NCI-H69 (cell line): ENCODE measurements around the gene C1orf122.

Experiments
- DNase-seq: peaks from one replicate; lab custom pipeline; 2025; lab: John Stamatoyannopoulos, UW

C1orf122 gene

DNA sequence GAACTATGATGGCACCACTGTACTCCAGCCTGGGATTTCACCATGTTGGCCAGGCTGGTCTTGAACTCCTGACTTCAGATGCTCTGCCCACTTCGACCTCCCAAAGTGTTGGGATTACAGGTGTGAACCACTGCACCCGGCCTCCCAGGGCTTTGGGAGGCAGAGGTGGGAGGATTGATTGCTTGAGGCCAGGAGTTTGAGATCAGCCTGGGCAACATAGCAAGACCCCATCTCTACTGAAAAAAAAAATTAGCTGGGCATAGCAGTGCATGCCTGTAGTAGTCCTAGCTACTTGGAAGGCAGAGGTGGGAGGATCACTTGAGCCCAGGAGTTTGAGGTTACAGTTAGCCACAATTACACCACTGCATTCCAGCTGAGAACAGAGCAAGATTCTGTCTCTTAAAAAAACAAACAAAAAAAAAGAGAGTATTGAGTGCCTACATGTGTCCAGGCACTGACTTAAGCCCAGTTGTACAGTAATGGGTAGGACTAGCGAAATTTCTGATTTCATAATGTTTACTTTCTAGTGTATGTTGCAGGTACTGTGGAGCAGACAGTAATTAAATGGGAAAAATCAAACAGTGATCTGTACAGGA, 9.7 kb upstream of the C1orf122 start:
- no peak for DNase-seq

DNA sequence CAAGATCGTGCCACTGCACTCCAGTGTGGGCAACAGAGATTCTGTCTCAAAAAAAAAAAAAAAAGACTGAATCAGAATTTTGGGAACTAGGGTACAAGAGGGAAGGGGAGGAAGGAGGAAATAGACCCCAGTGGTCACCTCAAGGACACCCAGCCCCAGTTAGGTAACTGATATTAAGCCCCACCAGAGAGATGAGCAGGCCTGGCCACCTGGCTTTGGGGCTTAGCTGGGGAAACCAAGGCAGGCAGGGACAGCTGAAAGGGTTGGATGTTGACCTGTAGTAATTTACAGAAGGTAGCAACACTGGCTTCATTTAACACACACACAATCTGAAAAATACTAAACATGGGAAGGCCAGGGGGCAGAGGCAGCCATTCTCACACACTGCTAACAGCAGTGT, 5.2 kb upstream of the C1orf122 start:
- DNase-seq, result no peak

DNA sequence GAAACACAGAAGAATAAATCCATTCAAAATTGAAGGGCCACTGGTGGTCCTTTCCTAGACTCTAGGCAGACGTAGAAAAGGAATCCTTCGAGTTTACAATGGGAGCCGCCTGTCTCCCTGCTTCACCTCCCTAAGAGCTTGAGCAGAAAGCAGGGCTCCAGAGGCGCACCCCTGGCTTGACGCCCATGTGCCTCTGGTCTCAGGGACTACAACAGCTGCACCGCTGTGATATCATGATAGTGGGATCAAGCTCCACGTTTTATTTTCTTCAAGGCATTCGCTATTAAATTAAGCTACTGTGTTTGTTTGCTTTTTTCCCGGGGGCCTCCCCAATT, 403 bp upstream of the C1orf122 start:
- DNase-seq, result no peak

DNA sequence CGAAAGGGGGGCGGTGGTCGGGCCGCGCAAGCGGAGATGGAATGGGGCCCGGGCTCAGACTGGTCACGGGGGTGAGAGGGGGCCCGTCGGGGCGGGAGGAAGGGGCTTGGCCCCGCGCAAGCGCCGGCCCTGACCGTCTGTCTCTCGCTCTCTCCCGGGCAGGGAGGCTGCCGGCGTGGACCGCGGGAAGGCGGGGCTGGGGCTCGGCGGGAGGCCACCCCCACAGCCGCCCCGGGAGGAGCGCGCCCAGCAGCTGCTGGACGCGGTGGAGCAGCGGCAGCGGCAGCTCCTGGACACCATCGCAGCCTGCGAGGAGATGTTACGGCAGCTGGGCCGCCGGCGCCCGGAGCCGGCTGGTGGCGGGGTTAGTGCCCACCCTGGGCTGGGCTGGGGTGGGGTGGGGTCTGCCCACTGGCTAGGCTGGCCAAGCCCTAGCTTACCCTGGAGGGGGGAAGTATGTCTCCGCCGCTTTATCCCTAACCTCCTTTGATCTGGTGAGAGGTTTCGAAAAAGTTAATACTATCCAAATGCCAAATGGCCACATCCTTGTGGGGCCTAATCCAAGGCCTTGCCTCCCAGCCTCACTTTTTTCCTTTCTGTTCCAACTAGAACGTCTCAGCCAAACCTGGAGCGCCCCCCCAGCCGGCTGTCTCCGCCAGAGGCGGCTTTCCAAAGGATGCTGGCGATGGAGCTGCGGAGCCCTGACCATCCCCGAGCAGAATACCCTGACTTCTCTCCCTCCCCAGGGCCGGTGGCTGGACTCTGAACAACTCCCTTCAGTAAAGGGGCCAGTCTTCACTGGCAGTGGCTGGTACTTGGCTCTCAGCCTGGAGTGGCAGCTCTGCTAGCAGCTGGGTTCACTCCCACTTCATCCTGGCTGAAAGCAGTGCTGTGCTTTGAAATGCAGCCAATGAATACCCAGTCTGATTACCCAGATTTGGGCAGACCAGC, 1.1 kb downstream of the C1orf122 start:
- DNase-seq, result peak; percentile 82

DNA sequence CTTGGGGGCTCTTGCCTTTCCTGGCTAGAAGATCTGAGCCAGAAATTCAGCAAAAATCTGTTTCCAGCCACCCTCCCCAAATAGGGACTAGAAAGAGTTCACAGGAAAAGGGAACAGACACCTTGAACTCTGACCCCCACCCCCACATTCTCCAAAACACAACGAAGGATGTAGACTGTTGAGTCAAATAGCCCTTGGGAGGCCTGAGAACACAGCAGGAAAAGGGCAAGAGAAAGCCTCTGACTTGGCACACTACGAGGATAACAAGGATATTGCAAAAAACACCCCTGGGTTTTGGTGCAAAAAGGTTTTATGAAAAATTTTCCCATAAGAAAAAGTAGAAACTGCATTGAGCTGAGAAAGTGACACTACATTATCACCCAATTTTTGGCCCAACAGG, 2.4 kb downstream of the C1orf122 start:
- no peak for DNase-seq

DNA sequence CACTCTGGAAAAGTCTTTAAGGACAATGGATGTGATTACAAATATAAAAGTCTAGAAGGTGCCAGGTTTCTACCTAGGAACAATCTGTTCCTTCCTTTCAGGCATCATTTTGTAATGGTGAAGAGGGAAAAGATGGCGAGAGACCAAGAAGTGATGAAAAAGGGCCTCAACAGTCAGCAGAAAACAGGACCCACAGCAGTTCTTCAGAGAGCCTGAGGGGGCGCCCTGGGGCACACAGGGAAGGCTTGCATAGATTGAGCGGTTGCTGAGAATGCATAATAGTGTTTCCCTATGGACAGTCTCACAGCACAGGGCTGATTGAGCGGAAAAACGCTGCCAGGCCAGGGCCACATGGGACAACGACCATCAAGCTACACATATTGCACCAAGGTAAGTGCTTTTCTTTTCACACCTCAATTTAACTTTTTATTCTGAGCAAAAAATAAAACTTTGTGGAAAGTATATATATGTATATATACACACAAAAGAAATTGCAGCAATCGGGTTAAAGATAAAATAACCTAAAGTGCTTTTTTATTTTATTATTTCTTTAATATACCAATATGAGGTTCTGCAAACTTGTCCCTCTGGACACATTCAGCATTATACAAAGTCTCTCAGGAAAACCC, 3.6 kb downstream of the C1orf122 start:
- DNase-seq, result peak; percentile 75

DNA sequence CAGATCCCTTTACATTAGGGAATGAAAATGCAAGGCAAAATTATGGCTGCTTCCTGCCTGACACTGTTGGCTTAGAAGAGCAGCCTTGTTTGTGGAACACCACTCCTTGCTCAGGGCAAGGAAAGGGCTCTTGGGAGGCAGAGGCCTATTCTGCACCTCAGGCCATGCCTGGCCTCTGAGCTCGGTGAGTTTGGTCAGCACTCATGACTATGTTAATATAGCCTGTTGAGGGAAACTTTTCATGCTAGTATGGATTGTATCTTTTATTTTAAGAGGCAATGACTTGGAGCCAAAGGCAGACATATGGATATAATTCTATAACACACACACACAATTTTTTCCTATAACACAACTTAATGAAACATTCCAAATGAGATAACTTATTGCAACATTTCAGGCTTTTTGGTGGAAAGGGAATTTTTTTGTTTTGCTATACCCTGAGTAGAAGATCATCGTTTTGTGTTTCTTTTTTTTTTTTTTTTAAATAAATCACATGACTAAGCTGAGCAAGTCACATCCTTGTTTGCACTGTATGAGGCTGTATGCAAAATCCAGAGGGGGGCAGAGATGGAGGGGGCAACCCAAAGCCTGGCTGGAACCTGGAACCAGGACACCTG, 6.0 kb downstream of the C1orf122 start:
- no peak for DNase-seq

DNA sequence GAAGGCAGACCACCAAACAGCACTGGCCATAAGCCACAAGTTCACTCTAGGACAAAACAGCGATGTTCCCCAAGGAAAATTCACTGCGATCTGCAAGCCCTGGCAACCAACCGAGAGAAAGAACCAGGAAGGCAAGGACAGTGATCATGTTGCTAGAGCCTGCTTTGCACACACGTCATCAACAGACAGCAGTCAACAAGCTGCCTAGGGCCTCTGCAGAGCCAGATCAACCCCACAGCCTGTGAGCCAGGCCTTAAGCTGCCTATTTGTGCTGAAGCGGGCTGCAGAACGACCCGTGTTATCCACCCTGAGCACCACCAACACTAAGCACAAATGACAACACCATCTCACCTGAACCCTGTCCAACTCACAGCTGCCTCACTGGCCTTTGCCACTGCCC, 6.7 kb downstream of the C1orf122 start:
- DNase-seq, result no peak

DNA sequence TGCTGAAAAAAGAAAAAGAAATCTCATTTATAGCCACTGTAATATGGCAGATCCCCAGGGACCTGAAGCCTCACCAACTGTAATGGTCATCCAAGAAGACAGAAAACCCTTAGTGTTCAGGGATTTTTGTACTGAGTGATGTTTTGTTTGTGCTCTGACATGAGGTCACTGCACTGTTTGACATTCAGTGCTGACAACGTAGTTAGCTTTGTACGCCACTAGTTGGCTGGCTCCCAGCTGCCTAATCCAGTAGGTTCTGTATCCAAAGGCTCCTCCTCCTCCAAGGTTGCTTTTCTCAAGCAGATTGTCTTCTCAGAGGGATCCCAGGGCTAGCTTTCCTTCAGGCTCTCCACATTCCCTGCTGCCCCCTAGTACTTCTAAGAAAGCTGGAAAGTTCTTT, 9.9 kb downstream of the C1orf122 start:
- no peak for DNase-seq

DNA sequence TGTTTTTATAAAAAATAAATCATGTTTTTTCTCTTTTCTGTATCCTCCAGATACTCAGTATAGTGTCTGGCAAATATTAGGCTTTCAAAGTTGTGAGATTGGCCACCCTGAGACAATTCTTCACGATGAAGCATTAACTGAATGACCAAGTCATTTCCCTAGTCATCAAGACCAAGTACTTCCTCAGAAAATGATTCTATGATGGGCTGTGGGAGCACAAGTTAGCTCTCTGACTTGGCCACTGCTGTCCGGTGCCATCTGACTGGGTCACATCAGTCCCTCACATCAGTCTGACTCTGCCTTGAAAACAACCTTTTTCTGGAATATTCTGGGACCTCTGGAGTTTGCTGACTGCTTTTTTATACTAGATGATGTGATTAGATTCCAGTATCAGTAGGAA, 13.9 kb downstream of the C1orf122 start:
- DNase-seq, result no peak

DNA sequence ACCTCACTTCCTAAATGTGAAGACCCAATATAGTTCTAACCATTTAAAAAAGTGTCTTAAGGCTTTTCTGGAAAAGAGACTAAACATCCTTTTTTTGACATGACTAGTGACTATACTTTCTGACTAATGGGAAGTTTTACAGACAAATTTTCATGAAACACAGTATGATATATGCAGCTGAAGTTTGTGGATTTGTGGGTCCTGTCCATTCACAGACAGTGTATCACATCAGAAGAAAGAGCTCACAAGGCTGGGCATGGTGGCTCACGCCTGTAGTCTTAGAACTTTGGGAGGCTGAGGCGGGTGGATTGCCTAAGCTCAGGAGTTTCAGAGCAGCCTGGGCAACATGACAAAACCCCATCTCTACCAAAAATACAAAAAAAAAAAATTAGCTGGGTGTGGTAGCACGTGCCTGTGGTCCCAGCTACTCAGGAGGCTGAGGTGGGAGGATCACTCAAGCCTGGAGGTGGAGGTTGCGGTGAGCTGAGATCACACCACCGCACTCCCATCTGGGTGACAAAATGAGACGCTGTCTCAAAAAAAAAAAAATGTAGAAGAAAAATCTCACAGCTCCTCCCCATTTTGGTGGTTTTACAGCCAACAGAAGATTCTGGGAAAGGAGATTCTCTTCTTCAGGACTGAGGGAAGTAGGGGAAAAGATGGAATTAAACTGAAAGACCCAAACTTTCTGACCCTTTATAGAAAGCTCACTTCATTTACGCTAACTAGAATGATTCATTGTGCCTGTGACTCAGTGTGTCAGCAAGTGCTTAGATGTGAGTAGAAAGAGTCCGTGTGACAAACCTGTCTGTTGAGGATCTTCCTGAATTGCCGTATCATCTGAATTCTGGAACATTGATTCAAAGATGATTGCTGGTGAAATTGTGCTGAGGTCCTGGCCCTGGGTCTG, 15.6 kb downstream of the C1orf122 start:
- no peak for DNase-seq

DNA sequence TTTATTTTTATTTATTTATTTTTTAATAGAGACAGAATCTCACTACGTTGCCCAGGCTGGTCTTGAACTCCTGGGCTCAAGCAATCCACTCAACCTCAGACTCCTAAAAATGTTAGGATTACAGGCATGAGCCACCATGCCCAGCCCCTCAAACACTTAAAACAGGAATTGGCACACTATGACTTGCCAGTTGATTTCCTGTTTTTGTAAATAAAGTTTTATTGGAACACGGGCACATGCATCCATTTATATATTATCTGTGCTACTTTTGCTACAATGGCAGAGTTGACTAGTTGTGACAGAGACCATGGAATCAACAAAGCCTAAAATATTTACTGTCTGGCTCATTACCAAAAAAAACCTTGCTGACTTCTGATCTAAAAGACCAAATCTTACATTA, 16.4 kb downstream of the C1orf122 start:
- DNase-seq, result no peak

DNA sequence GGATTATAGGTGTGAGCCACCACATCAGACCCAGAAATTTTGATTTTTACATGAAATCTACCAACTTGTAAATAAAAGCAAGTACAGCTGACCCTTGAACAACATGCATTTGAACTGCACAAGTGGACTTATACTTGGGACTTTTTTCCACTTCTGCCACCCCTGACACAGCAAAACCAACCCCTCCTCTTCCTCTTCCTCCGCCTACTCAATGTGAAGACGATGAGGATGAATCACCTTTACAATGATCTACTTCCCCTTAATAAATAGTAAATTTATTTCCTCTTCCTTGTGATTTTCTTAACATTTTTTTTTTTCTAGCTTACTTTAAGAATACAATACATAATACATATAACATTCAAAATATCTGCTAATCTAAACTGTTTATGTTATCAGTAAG, 17.9 kb downstream of the C1orf122 start:
- DNase-seq, result no peak

DNA sequence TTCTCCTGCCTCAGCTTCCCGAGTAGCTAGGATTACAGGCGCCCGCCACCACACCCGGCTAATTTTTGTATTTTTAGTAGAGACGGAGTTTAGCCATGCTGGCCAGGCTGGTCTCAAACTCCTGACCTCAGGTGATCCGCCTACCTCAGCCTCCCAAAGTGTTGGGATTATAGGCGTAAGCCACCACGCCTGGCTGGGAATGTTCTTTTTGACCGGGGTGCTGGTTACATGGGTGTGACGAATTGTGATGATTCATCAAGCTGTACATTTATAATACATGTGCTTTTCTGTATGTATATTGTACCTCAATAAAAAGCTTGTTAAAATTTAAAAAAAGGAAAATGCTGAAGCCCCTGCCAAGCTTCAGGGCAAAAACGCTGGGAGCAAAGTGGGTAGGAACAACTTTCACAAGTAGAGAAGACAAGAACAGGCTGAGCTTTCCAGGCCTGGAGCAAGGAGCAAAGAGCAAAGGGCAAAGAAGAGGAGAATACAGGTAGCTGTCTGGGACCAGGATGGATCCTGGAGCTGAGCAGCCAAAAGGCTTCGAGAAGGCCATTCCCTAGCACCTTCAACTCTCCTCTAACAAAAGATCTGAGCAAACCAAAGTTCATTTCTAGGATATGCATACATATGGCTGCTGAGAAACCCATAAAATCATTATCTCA, 21.0 kb downstream of the C1orf122 start:
- no peak for DNase-seq

DNA sequence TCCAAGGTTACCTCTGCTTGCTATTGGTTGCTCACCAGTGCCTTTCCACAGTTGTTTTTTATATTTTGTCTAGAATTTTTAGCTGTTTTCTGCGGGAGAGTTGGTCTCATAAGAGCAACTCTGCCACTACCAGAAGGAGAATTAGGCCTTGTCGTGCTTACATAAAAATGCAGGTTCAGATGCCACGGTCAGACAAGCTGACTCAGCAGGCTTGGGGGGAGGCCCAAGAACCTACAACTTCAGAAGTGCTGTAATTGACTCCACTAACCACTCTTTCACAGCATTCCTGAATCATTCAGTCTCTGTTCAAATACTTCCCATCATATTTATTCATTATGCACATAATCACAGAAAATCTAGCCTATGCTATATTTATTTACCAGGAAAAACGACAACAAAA, 23.5 kb downstream of the C1orf122 start:
- no peak for DNase-seq

DNA sequence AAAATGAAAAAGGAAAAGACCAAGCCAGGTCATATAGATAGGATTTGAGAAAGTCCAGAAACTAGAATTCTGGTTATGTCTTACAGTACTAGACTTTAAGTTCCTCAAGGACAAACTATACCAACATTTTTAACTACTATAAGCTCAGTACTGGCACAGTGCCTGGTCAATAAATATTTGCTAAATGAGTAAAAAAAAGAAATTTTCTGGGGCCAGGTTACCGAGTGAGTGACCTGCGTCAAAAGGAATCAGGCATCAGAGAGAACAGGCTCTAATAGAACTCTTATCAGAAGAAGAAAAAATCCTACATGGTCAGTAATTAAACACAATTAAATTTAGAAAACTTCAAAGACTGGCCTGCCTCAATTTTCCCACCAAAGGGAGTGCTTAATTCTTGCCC, 24.2 kb downstream of the C1orf122 start:
- no peak for DNase-seq

DNA sequence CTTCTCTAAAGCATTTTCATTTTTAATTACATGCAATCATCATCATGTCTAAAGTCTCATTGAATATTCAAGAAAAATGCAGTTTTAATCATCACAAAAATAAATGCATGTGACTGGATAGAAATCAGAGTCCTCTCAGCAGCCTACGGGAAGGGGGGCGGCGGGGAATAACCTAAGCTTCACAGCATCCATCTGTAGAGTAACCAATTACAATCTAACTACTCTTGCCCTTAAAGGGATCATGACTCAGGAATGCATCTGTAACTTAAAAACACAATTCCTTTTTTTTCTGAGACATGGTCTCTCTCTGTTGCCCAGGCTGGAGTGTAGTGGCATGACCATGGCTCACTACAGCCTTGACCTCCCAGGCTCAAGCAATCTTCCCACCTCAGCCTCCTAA, 29.2 kb downstream of the C1orf122 start:
- no peak for DNase-seq

DNA sequence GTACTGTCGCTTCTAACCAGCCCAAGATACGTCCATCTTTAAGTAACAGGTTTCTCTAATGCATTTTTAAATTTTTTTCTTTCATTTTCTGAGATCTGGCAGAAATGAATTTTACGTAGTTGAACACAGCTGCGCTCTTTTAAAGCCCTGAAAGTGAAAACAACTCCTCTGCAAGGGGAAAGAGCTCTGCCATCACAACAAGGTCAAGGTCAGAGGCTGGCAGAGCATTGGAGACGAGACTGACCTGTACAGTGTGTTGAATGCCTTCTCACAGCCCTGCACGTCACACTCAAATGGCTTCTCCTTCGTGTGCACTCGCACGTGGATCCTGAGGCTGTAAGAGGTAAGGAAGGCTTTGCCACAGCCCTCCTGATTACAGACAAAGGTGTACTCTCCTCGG, 32.1 kb downstream of the C1orf122 start:
- DNase-seq, result no peak

DNA sequence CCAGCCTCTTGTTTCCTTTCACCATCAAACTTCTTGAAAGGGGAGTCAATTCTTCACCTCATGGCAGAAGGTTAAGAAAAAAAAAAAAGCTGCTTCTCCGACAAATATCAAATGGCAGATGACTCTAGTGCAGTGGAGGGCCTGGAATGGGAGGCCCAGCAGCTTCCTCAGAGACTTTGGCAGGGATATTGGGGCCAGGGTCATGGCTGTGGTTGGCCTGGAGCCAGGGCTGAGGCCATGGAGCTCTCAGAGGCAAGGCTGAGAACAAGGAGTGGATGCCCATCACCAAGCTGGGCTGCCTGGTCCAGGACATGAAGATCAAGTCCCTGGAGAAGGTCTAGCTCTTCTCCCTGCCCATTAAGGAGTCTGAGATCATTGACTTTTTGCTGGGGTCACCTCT, 33.1 kb downstream of the C1orf122 start:
- no peak for DNase-seq

DNA sequence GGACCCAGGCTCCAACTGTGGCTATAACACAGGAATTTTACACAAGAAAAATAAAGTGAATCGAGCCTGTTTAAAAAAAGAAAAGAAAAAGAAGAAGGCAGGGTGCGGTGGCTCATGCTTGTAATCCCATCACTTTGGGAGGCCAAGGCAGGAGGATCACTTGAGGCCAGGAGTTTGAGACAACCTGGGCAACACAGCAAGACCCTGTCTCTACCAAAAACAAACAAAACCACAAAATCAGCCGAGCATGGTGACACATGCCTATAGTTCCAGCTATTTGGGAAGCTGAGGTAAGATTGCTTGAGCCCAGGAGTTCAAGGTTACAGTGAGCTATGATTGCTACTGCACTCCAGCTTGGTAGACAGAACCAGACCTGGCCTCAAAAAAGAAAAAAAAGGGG, 34.1 kb downstream of the C1orf122 start:
- DNase-seq, result no peak

DNA sequence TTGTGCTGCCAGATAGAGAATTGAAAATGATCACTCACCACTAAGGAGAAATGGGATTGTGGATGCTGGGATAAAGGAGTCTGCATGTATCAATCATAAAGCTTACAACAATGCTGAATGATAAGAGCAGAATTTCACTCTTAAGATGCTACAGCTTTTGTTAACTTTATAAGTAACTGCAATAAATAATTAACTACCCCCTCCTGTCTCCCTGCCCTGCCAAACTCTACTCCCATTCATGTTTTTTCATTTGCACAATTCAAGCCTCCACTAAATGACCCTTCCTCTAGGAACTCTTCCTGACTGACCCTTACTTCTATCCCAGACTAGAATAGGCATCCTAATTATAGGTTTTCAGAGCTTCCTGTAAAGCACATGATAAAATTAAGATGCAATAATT, 36.9 kb downstream of the C1orf122 start:
- no peak for DNase-seq
